Fibroblast of lung (primary cell): ENCODE results near the gene WEE2.

Source experiments
- EZH2 ChIP-seq: IDR thresholded peaks from 2 replicates; pipeline ENCODE4 v1.5.1; 2012; ENCODE audit warnings: low read length, control low read depth, mild to moderate bottlenecking; ENCODE audit errors: missing control alignments
- TF ChIP-seq, protein P1 (sequence below), 2 donors: IDR thresholded peaks in 1 of 2; conservative IDR thresholded peaks in 1 of 2; 1 replicate in 1 of 2; 2 replicates in 1 of 2; pipeline ENCODE4 v1.5.1; 2011 to 2012; ENCODE audit warnings: low read length in 2 of 2, control low read depth in 1 of 2, inconsistent platforms in 1 of 2, low read depth in 1 of 2, mild to moderate bottlenecking in 1 of 2

DNA sequence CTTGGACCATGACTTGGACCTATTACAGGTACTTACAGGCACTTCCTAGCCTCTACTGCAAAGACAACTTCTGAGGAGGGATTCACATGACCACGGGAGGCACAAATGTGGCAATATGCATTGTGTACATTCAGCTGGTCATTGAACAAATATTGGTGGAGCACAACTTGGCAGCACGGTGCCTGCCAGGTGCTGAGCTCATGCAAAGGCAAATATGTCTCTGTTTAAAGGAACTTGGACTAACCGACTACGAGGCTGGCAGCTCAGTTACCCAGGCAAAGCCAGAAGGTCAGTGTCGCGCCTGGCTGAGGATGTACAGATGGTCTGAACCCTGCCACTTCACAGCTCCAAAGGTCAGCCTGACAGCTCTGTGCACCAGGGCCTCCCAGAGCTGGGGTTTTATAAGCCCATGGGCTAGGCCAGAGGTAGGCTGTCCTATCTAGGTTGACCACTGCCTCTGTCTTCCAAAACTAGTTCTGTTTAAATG, 12.3 kb upstream of the WEE2 start:
- TF ChIP-seq EZH2, result no peak
- TF ChIP-seq, protein P1, sequence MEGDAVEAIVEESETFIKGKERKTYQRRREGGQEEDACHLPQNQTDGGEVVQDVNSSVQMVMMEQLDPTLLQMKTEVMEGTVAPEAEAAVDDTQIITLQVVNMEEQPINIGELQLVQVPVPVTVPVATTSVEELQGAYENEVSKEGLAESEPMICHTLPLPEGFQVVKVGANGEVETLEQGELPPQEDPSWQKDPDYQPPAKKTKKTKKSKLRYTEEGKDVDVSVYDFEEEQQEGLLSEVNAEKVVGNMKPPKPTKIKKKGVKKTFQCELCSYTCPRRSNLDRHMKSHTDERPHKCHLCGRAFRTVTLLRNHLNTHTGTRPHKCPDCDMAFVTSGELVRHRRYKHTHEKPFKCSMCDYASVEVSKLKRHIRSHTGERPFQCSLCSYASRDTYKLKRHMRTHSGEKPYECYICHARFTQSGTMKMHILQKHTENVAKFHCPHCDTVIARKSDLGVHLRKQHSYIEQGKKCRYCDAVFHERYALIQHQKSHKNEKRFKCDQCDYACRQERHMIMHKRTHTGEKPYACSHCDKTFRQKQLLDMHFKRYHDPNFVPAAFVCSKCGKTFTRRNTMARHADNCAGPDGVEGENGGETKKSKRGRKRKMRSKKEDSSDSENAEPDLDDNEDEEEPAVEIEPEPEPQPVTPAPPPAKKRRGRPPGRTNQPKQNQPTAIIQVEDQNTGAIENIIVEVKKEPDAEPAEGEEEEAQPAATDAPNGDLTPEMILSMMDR (conservative IDR thresholded peaks at IDR 0.05 in 1 of 2, IDR thresholded peaks at IDR 0.05 in 1 of 2; ENCODE audit: low read depth in 1 of 2, low read length in 2 of 2), result no peak
